ENCODE measurements around the gene C6orf132.

GRCh38 chr6:42095776-42096541 lies 46.5 kb downstream of the C6orf132 start:
- TF ChIP-seq POLR2A (IDR thresholded peaks at IDR 0.05; ENCODE audit: low read depth, low read length) (no peak), POLR2AphosphoS5 (IDR thresholded peaks at IDR 0.05; ENCODE audit: low read depth, low read length) (no peak), TAF1 (IDR thresholded peaks at IDR 0.05; ENCODE audit: low read depth, low read length) (no peak), POU2F2 (IDR thresholded peaks at IDR 0.05; ENCODE audit: low read depth, low read length) (no peak), SPI1 (IDR thresholded peaks at IDR 0.05; ENCODE audit: low read depth, low read length) (no peak), PAX5 (IDR thresholded peaks at IDR 0.05; ENCODE audit: insufficient read depth, low read length, severe bottlenecking) (no peak)

Data from GM12891 (cell line).